ENCODE data around the gene DISC1. TPM values are rescaled to one million over a fixed set of nuclear protein-coding genes. Genes with fewer than 3 reads are reported as not detected.

The DISC1 gene
- total and polyA plus RNA-seq, 2 experiments from 2014 or later: 2.1 to 6.5 TPM

DNA sequence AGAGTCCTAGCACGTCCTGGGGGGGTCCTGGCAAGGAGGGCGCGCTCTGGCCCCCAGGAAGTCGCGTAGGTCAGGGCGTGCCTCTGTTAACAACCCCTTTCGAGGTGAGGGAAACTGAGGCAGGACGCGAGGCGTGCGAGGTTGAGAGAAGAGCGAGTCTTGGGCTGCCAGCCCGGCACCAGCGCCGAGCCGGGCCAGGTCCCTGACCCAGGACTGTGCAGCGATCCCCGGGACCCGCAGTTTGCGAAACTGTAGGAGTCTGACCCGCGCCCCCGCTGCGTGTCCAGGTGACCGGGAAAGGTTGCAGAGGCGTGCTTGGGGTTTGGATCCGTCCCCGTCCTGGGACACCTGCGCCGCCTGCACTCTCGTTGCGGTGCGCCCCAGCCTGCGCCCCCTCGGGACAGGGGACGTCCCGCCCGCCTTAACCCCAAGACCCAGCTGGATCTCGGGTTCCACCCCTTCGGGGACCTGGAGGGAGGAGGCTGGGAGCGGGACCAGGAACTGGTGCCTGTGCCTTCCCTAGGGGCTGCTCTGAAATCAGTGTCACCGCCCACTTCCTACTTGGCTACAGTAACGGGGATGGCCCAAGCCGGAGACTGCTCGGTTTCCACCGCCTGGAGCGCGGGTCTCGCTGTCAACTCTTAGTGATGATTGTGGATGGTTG lies 493 bp downstream of the DISC1 start:
- TF ChIP-seq EZH2phosphoT487 (IDR thresholded peaks at IDR 0.05; ENCODE audit: unreplicated experiment): no peak
- Histone ChIP-seq H3K27me3 (ENCODE audit: insufficient read depth) (peaks cover 39% of the 10 kb centered on the region), H3K79me2 (replicated peaks; ENCODE audit: insufficient read depth) (no peaks in the 10 kb centered on the region), H3K4me1 (ENCODE audit: insufficient read depth) (peaks cover 13% of the 10 kb centered on the region), H3K9me2 (ENCODE audit: insufficient read depth) (0 out of 2 replicates have a peak, but pooled peaks cover 4% of the 10 kb centered on the region), H4K20me1 (replicated peaks; ENCODE audit: insufficient read depth) (0 out of 2 replicates have a peak, but pooled peaks cover 7% of the 10 kb centered on the region), H3K27ac (ENCODE audit: low read depth) (no peak overlapping the region), H3K4me2 (peak overlapping the region; percentile 93), H3K36me3 (ENCODE audit: insufficient read depth) (no peaks in the 10 kb centered on the region), H3F3A (replicated peaks; ENCODE audit: low read depth) (peaks cover 7% of the 10 kb centered on the region; the same call in 1 of the 2 replicates), H3K4me3 (peak overlapping the region; percentile 87), H2AFZ (peak overlapping the region; percentile 99)
- peaks cover 5% of the 10 kb centered on the region; the same call in 2 of the 3 replicates for H3K4me1 Mint-ChIP-seq
- H3K4me3 Mint-ChIP-seq: peak overlapping the region; percentile 87
- ATAC-seq: peak; percentile 93
- H3K36me3 Mint-ChIP-seq (ENCODE audit: low read depth): no peaks in the 10 kb centered on the region
- peak; percentile 88 for DNase-seq (ENCODE audit: low spot score)
- no peaks in the 10 kb centered on the region for H3K9me3 Mint-ChIP-seq
- H3K27ac Mint-ChIP-seq: no peak overlapping the region
- H3K27me3 Mint-ChIP-seq (ENCODE audit: insufficient read depth, low read depth, poor library complexity): peaks cover 11% of the 10 kb centered on the region

DNA sequence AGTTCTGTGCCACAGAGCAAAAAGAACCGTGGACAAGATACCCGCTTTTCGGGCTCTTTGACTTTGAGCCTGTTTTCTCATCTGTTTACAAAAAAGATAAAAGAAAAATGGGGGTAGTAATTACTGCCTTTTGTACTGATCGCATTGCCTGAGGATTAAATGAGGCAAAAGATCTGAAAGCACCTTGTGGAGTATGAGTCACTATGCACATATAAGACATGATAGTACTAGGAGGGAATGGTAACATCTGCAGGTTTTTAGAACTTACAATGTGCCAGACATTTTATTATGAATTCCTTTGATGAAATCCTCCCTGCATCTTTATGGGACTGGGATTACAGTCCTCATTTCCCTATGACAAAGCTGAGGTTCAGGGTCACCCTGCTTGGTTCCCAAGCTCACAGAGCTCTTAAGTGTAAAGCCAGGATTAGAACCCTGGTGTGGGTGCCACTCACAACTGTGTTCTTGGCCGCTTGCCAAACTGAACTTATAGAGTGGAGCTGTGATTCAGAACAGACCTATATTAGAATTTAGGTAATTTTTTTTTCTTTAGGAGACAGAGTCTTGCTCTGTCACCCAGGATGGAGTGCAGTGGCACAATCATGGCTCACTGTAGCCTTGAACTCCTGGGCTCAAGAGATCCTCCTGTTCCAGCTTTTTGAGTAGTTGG lies 1.8 kb downstream of the DISC1 start:
- no peak overlapping the region for H3K27ac Mint-ChIP-seq
- no peak overlapping the region for H3K4me3 Mint-ChIP-seq
- H3K27me3 ChIP-seq (ENCODE audit: insufficient read depth): peaks cover 33% of the 10 kb centered on the region
- peaks cover 11% of the 10 kb centered on the region for H3K27me3 Mint-ChIP-seq (ENCODE audit: insufficient read depth, low read depth, poor library complexity)
- H3F3A ChIP-seq (replicated peaks; ENCODE audit: low read depth): peaks cover 7% of the 10 kb centered on the region; the same call in 1 of the 2 replicates
- H3K36me3 ChIP-seq (ENCODE audit: insufficient read depth): no peaks in the 10 kb centered on the region
- H3K36me3 Mint-ChIP-seq (ENCODE audit: low read depth): no peaks in the 10 kb centered on the region
- H2AFZ ChIP-seq: no peak overlapping the region
- H3K27ac ChIP-seq (ENCODE audit: low read depth): no peak overlapping the region
- TF ChIP-seq STAT1 (IDR thresholded peaks at IDR 0.05; ENCODE audit: unreplicated experiment) (no peak), POLR2AphosphoS5 (IDR thresholded peaks at IDR 0.05; ENCODE audit: low read depth) (no peak), NANOG (IDR thresholded peaks at IDR 0.05; ENCODE audit: borderline replicate concordance) (no peak), JUNB (IDR thresholded peaks at IDR 0.05; ENCODE audit: unreplicated experiment) (no peak), EZH2 (IDR thresholded peaks at IDR 0.05; ENCODE audit: low read depth, unreplicated experiment) (no peak), EZH2phosphoT487 (IDR thresholded peaks at IDR 0.05; ENCODE audit: unreplicated experiment) (no peak)
- TF ChIP-seq, protein P1, sequence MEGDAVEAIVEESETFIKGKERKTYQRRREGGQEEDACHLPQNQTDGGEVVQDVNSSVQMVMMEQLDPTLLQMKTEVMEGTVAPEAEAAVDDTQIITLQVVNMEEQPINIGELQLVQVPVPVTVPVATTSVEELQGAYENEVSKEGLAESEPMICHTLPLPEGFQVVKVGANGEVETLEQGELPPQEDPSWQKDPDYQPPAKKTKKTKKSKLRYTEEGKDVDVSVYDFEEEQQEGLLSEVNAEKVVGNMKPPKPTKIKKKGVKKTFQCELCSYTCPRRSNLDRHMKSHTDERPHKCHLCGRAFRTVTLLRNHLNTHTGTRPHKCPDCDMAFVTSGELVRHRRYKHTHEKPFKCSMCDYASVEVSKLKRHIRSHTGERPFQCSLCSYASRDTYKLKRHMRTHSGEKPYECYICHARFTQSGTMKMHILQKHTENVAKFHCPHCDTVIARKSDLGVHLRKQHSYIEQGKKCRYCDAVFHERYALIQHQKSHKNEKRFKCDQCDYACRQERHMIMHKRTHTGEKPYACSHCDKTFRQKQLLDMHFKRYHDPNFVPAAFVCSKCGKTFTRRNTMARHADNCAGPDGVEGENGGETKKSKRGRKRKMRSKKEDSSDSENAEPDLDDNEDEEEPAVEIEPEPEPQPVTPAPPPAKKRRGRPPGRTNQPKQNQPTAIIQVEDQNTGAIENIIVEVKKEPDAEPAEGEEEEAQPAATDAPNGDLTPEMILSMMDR (conservative IDR thresholded peaks at IDR 0.05; ENCODE audit: low read depth in 2 of 2): no peak
- DNase-seq (ENCODE audit: low spot score) (no peak), ATAC-seq (no peak)
- H3K9me2 ChIP-seq (ENCODE audit: insufficient read depth): no peaks in the 10 kb centered on the region
- peaks cover 13% of the 10 kb centered on the region for H3K4me1 ChIP-seq (ENCODE audit: insufficient read depth)
- H3K4me1 Mint-ChIP-seq: peaks cover 5% of the 10 kb centered on the region; the same call in 2 of the 3 replicates
- H3K4me2 ChIP-seq: peak overlapping the region; percentile 93; the same call in 1 of the 2 replicates
- no peak overlapping the region for H3K4me3 ChIP-seq
- no peaks in the 10 kb centered on the region for H3K9me3 Mint-ChIP-seq
- H3K79me2 ChIP-seq (replicated peaks; ENCODE audit: insufficient read depth): no peaks in the 10 kb centered on the region
- 0 out of 2 replicates have a peak, but pooled peaks cover 7% of the 10 kb centered on the region for H4K20me1 ChIP-seq (replicated peaks; ENCODE audit: insufficient read depth)
